Sciatic nerve (tissue), 2 donors: ENCODE results near the gene CTPS2. TPM values are rescaled to one million over a fixed set of nuclear protein-coding genes. Genes with fewer than 3 reads are reported as not detected.
"Not testable (repeated sequence)": the region's sequence is repeated elsewhere in the genome, so short reads cannot be mapped to it uniquely, and the experiment has no call there.

Experiments used
- ATAC-seq: fragments of 200-7000 bp; cut with Tn5 transposase; one replicate; pipeline ENCODE4 v1.9.1; 2020; ENCODE audit warnings: mild to moderate bottlenecking, moderate library complexity
- DNase-seq: peaks from one replicate; pipeline ENCODE4 v3.0.0-alpha.2; 2020; ENCODE audit warnings: low spot score
- intact Hi-C: fragments of 100-400 bp; cut with DNase I; formaldehyde crosslinking; loops from one replicate; pipeline ENCODE4 v1.14.2; 2022
- microRNA-seq: library from miRNA; unstranded; fragments of <30 nt; microRNA quantifications from one replicate; pipeline ENCODE4 v1.2.0, GENCODE V29; 2020
- total RNA-seq: library from RNA; stranded (reverse); fragmentation: NEBNext Ultra II Directional; extraction: Animal tissue kit (Norgen Biotek cat#: 25700); gene quantifications from one replicate; pipeline ENCODE4 v1.2.1, GENCODE V29; 2021
- donor health status: DM: no; HTN: no; CAD: no.
- donor health status: DM: no; HTN: no; CAD: no.

CTPS2 gene
- total RNA-seq, 1 donor from 2014 or later, result 17.0 TPM

DNA sequence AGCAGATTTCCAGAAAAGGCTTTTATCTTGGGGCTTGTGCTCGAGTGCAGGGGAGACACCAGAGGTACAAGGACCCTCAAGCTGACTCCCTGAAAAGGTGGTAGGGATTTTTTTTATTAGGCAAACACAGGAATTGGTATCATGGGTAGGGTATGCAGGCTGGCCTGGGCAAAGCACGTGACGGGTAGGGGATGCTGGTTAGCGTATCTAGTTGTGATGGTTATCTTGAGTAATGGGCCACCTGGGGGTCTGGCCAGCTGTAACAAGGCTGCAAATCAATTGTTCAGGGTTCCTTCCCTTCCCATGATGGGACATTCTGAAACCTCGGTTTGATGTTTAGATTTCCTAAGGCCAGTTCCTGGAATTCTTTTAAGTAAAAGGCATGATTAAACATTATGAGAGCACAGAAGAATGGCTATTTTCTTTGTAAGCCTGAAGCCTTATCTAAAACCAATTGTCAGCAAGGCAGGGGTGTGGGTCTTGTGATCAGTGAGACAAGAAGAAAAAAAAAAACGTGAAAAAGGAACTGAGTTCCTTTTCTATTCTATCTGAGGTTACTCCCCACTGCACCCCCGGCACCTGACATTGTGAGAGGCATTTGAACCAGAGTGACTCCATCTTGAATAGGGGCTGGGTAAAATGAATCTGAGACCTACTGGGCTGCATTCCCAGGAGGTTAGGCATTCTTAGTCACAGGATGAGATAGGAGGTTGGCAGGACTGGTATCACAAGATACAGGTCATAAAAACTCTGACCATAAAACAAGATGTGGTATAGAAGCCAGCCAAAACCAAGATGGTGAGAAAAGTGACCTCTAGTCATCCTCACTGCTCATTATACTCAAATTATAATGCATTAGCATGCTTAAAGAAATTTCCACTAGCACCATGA, 126.7 kb downstream of the CTPS2 start:
- ATAC-seq, result no peak
- intact Hi-C loops, result no loop called here
- DNase-seq, result no peak

DNA sequence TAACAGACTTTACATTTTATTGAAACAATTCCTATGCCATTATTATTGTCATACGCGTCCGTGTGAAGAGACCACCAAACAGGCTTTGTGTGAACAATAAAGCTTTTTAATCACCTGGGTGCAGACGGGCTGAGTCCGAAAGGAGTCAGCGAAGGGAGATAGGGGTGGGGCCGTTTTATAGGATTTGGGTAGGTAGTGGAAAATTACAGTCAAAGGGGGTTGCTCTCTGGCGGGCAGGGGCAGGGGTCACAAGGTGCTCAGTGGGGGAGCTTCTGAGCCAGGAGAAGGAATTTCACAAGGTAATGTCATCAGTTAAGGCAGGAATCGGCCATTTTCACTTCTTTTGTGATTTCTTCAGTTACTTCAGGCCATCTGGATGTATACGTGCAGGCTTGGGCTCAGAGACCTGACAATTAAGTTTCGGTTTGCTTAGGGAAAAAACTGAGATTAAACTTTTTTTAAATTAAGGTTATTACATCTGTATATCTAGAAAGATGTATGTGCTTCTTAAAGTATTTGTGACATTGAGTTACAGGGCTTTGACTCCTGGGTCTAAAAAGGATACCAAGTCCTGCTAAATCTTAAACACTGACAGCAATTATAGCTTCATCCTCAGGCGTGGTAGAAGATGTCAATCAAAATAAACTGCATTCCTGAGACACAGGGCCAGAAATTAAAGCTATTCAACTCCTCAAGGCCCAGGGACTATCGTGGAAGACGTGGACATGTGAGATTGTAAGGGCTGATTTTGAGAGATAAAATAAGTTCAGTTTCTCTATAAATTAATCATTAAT, 132.3 kb downstream of the CTPS2 start:
- intact Hi-C loops, DNase-seq, ATAC-seq: not testable (repeated sequence)

DNA sequence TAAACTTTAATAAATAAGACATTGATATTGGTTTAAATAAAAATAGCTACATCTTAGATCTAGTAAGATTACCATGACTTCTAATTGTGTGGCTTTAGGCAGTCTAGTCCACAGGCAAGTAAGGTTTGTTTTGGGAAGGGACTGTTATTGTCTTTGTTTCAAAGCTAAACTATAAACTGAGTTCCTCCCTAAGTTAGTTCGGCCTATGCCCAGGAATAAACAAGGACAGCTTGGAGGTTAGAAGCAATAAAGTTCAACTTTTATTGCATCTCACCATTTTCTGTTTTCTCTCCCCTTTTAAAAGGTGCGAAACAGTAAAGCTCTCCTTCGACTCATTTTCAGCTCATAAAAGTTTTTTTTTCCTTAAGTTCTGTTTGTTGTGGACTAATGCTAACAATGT, 133.0 kb downstream of the CTPS2 start:
- intact Hi-C loops, result no loop called here

DNA sequence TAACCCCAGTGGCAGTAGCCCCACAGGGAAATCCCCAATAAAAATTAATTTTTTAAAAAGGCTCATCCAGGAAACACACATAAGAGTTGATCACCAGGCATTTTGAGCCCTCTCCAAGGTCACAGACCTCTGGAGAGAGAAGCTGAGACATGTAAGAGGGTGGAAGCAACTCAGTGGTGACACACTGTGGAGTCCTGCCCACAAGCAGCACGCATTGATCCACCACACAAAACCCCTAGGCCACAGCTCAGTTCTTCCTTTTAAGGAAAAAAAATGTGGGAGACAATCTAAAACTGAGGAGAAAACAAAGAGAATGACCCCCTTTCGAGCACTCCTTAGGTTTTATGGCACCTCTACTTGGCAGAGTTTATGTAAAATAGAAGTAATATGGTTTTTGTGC, 134.3 kb downstream of the CTPS2 start:
- DNase-seq (no peak), ATAC-seq (no peak)
- intact Hi-C loops, result no loop called here

More for the DNA sequence above, 133.0 kb downstream of the CTPS2 start:
- no peak for ATAC-seq
- DNase-seq, result no peak

DNA sequence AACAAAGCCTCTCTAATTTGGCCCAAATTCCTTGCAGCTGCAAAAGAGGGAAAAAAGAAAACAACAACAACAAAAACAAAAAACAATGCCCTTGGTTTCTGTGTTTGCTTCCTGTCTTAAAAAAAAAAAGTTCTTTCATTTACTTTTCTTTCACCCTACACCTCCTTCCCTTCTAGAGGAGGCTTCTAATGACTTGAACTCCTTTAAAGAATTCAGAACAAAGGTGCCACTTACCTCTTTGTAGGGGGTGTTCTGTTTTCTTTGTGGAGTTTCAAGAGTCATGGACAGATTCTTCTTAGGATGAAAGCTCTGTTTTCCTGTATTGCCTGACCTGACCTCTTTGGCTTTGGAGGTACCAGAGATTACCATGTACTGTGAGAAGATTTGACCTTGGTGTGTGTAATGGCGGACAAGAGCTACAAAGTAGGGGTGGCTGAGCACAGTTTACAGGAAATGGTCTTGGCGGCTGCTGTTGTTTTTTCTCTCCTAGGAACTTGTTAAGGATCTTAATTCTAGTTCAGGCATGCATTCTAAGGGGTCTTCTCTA, 134.9 kb downstream of the CTPS2 start:
- intact Hi-C loops, result no loop called here
- no peak for ATAC-seq

DNA sequence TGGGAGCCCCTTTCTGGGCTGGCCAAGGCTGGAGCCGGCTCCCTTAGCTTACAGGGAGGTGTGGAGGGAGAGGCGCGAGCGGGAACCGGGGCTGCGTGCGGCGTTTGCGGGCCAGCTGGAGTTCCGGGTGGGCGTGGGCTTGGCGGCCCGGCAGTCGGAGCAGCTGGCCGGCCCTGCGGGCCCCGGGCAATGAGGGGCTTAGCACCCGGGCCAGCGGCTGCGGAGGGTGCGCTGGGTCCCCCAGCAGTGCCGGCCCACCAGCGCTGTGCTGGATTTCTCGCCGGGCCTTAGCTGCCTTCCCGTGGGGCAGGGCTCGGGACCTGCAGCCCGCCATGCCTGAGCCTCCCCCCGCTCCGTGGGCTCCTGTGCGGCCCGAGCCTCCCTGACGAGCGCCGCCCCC, 137.1 kb downstream of the CTPS2 start:
- ATAC-seq, intact Hi-C loops, DNase-seq: not testable (repeated sequence)

More for the DNA sequence above, 134.9 kb downstream of the CTPS2 start:
- no peak for DNase-seq

DNA sequence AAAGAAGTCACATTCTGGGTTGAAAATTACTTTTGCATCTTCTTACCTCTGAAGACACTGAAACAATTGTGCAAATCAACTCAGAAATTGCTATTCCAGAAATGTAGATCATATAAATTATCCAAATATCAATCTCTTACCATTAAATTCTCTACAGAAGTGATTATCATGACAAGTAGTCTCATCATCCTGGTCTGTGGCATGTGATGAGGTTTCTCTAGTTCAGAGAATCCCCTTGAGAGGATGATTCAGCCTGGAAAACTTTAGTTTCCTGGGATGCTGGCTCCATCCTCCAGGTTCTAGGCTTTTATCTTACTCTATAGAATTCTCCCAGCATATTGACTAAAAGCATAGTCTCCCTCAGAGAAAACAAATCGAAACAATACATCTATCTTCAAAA, 138.7 kb downstream of the CTPS2 start:
- DNase-seq (no peak), ATAC-seq (peak; percentile 67)
- intact Hi-C loops, result no loop called here

DNA sequence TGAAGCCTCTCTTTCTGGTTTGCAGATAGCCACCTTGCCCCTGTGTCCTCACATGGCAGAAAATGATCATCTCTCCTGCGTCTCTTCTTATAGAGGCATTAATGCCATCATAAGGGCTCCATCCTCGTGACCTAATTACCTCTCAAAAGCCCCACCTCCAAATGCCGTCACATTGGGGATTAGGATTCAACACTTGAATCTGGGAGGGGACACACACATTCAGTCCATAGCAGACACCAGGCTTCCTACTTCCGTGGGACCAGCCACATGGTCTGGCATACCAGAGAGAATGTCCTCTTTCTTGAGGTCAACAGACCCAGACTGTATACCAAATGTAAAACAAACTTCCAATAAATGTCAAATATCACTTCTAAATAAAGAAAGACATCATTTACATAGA, 144.8 kb downstream of the CTPS2 start:
- intact Hi-C loops, result no loop called here
- no peak for ATAC-seq

DNA sequence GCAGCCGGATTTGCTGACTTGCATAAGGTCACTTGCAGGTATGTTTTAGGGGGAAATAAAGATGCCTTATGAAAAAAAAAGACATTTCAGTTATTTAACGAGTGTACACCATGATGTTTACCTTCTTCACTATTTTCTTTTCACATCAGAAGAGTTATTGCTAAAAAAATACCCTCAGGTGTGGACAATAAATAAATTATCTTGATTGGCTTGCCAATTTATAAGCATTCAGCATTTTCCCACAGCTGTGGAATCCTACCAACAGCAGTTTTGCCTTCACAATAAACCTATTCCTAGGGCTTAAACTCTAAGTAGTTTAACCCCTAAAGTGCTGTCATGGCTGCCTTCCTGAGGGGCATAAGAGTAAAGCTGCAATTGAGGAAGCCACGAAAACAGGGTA, 145.9 kb downstream of the CTPS2 start:
- intact Hi-C loops, result no loop called here
- ATAC-seq, result no peak

More for the DNA sequence above, 144.8 kb downstream of the CTPS2 start:
- DNase-seq, result no peak

DNA sequence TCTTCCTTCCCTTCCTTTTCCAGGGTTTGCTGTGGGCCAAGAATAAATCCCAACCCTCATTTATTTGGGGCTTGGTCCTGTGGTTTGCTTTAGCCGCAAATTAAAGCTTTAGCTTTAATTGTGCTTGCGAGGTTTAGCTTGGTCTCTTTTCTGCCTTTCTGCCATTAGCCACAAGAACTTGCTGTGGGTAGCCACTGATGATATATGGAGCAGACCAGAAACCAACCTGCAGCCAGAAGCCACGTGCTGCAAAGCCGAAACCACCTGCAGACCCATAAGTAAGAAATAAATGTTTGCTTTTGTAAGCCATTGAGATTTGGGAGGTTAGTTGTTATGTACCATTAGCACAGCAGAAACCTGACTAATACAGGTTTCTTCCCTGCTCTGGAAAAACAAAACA, 152.3 kb downstream of the CTPS2 start:
- no peak for ATAC-seq
- DNase-seq, result no peak
- intact Hi-C loops, result no loop called here

More for the DNA sequence above, 145.9 kb downstream of the CTPS2 start:
- DNase-seq, result no peak

DNA sequence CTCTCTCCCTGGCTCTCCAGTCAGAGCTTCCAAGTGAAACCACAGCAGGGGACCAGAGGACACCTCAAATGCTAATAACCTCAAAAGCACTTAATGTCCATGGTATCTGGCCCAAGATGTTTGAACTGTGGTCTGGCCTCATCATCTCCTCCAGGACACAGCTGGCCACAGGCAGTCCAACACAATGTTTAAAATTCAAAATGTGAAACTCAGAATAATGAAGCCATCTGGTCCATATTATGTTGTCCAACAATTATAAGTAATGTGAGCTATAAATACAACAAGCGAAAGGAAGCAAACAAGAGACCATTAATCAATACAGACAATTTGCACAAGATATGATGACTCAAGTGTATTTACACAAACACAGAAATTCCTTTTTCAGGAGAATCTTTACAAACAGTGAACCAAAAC, 153.3 kb downstream of the CTPS2 start:
- peak; percentile 82 for ATAC-seq
- no peak for DNase-seq
- intact Hi-C loops, result no loop called here

DNA sequence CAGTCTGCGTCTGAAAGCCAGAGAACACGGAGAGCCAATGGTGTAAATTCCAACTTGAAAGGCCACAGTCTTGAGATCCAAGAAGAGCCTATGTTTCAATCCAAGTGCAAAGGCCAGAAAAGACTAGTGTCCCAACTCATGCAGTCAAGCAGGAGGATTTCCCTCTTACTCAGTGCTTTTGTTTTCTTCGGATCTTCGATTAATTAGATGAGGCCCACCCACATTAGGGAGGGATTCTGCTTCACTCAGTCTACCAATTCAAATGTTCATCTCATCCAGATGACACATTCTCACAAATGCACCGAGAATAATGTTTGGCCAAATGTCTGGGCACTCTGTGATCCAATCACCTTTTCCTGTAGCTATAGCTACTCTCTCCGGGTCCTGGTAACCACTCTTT, 154.0 kb downstream of the CTPS2 start:
- intact Hi-C loops, result no loop called here
- DNase-seq, result no peak
- peak; percentile 55 for ATAC-seq

DNA sequence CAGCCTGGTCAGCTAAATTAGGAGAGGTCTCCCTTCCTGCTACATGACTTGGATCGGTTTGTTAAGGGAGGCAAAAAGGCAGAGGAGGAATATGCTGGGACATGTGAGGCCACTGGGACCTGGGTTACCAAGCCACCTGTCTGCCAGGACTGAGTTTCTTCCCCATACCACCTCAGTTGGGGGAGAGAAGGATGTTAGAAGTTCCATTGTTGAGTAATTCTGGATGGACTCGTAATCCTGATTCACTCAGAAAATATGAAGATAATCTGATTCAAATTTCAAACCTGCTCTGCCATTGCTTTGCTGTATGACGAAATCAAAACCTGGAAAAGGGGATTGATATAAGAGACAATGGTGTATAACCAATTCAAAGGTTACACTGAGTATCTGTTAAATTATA, 159.9 kb downstream of the CTPS2 start:
- ATAC-seq (no peak), DNase-seq (no peak)
- intact Hi-C loops, result no loop called here

DNA sequence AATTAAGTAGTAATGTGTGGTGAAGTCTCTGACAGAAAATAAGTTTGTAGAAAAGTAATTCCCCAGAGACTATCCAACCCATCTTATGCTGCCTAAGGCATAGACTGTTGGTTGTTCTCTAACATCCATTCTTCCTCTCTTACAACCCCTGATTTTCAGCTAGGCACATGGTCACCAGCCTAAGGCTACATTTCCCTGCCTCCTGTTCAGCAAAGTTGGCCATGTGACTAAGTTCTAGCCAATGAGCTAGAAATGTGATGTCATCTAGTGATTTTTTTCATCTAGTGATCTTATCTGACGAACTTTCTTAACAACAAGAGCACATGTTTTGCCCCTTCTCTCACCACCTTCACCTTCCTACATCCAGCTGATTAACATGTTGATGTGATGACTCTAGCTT, 164.8 kb downstream of the CTPS2 start:
- intact Hi-C loops, result no loop called here
- ATAC-seq, result no peak
- no peak for DNase-seq

DNA sequence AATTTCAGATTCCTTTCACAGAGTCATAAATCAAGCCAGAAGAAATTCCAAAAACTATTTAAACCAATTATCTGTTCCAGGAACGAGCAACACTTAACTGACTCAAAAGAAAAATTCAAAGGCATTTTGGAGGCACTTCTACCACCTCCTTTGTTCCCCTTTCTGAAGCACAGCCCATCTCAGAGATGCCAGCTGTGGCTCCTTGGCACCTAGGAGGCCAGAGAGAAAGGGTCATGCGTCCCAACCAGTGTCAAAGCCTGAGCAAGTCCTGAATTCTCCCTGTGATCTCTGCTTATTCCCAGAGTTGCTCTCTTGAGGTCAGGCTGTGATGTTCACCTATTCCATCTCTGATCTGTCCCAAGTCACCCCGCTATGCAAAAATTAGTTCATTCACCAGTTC, 167.5 kb downstream of the CTPS2 start:
- intact Hi-C loops, result no loop called here
- no peak for DNase-seq
- ATAC-seq, result no peak

Small RNA genes lying within 50 kb of the gene (microRNA-seq; reads per million reads assigned to microRNA genes)
- gene MIR548AM, result not detected

Other genes with a start within 250 kb of the CTPS2 start
- not detected for gene S100G, start 62.5 kb downstream of the CTPS2 start, total RNA-seq
- 23.4 TPM for gene SYAP1, start 6.9 kb upstream of the CTPS2 start, total RNA-seq
- 17.3 TPM for gene TXLNG, start 73.8 kb upstream of the CTPS2 start, total RNA-seq
- 93.8 TPM for gene RBBP7, start 157.7 kb upstream of the CTPS2 start, total RNA-seq
- gene REPS2, start 234.0 kb upstream of the CTPS2 start, total RNA-seq, result 5.9 TPM